ENCODE data around the gene IKZF3.

DNA sequence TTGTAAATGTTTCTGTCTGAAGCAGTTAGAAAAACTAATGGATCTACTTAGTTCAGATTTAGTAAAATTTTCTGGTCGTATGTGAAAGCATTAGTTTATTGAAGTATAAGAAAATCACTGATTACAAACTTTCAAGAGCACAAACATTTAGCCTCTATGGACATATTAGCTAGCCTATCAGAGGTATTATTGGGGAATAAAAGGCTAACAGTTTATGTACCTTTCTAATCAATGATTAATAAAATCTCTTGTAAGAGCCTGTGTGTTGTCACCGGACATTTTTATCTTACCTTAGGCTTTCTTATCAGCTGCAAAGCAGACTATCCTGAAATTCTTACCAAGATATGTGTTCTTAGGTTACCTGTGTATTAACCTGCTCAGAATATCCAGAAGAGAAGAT is 25.1 kb upstream of the IKZF3 start:
- TF ChIP-seq, protein P1, sequence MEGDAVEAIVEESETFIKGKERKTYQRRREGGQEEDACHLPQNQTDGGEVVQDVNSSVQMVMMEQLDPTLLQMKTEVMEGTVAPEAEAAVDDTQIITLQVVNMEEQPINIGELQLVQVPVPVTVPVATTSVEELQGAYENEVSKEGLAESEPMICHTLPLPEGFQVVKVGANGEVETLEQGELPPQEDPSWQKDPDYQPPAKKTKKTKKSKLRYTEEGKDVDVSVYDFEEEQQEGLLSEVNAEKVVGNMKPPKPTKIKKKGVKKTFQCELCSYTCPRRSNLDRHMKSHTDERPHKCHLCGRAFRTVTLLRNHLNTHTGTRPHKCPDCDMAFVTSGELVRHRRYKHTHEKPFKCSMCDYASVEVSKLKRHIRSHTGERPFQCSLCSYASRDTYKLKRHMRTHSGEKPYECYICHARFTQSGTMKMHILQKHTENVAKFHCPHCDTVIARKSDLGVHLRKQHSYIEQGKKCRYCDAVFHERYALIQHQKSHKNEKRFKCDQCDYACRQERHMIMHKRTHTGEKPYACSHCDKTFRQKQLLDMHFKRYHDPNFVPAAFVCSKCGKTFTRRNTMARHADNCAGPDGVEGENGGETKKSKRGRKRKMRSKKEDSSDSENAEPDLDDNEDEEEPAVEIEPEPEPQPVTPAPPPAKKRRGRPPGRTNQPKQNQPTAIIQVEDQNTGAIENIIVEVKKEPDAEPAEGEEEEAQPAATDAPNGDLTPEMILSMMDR (conservative IDR thresholded peaks at IDR 0.05; ENCODE audit: low read depth, low read length), result no peak
- no peak for TF ChIP-seq EZH2 (IDR thresholded peaks at IDR 0.05; ENCODE audit: low read length, unreplicated experiment)
